Adipocyte (in vitro differentiated cells): ENCODE measurements around the gene BOLL.
"Not testable (repeated sequence)": the region's sequence is repeated elsewhere in the genome, so short reads cannot be mapped to it uniquely, and the experiment has no call there.

Source experiments
- DNase-seq: peaks from one replicate; pipeline ENCODE4 v3.0.0-alpha.2; 2015; ENCODE audit warnings: low read depth
- H3K27me3 ChIP-seq: replicated peaks from 2 replicates; pipeline ENCODE4 v1.7.0; 2013; ENCODE audit warnings: mild to moderate bottlenecking, low read length, moderate library complexity; ENCODE audit not compliant: control insufficient read depth, insufficient read depth
- H3K36me3 ChIP-seq: 2 replicates; pipeline ENCODE4 v1.7.0; 2013; ENCODE audit warnings: low read length, mild to moderate bottlenecking, moderate library complexity; ENCODE audit not compliant: control insufficient read depth, insufficient read depth, severe bottlenecking
- H3K4me1 ChIP-seq: 2 replicates; pipeline ENCODE4 v1.7.0; 2013; ENCODE audit warnings: mild to moderate bottlenecking, low read length, moderate library complexity; ENCODE audit not compliant: control insufficient read depth, insufficient read depth
- H3K4me3 ChIP-seq: 2 replicates; pipeline ENCODE4 v1.7.0; 2013; ENCODE audit warnings: mild to moderate bottlenecking, low read length, moderate library complexity
- H3K9ac ChIP-seq: 2 replicates; pipeline ENCODE4 v1.7.0; 2013; ENCODE audit warnings: mild to moderate bottlenecking, low read length, moderate library complexity
- H3K9me3 ChIP-seq: 2 replicates; pipeline ENCODE4 v1.7.0; 2013; ENCODE audit warnings: mild to moderate bottlenecking, low read length, moderate library complexity; ENCODE audit not compliant: control insufficient read depth

The BOLL gene

DNA sequence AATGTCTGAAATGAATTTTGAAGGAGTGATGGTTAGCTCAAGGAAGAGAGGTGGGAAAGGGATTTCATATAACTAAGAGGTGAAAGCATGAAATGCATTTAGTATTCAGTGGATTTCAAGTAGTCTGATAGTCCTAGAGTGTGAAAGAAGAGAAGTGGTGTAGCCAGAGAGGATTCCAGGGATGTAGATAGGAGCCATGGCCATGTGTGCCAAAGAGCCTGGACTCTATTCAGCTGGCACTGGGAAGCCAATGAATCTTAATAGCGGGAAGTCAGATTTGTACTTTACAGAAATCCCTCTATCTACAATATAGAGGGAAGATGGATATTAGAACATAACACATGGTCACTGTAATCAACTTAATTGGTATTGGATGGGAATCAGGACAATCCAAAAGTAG, 8.3 kb upstream of the BOLL start:
- DNase-seq, result no peak
- no peaks in the 10 kb centered on the region for H3K27me3 ChIP-seq
- H3K4me1 ChIP-seq, result peaks cover 4% of the 10 kb centered on the region
- H3K9me3 ChIP-seq, result no peaks in the 10 kb centered on the region
- no peak overlapping the region for H3K4me3 ChIP-seq
- H3K9ac ChIP-seq, result no peak overlapping the region
- no peaks in the 10 kb centered on the region for H3K36me3 ChIP-seq

DNA sequence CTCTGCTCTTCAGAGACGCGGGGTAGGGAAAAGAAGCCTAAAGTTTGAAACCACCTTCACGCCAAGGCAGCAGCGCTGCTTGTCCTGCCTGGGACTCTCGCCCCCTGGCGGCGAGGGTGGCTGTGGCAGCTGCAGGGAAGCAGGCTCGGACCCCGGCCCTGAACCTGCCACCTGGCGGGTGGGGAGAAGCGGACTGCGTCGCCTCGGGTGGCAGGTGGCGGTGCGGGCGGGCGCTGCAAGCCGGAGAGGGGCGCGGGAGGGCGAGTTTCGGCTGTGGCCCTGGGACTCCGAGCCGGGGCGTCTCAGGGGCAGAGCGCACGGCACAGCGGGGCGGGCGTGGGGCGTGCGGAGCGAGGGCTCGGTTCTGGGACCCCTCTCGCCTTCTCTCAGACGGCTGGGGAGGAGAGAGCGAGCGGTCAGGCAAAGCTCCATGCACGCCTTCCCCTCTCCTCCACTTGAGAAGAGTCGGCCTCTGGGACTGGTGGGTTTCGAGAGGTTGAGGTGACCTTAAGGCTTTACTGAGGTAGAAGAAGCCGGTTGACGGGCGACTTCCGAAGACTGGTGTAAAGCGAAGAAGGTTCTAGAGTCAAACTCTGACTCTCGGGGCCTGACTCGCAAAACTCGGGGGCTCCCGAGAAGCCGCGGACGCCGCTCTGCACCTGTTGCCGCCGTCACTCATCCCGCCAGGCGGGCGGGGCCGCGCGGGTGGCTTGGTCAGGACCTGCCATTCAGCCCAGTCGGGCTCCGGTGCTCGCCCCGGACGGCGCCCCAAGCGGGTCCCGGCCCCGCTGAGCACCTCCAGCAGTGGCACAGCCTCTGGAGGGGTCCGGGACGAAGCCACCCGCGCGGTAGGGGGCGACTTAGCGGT, 1.1 kb upstream of the BOLL start:
- DNase-seq, result no peak
- no peak overlapping the region for H3K9ac ChIP-seq
- peak overlapping the region; percentile 71 for H3K4me3 ChIP-seq
- peaks cover 3% of the 10 kb centered on the region for H3K4me1 ChIP-seq
- peaks cover 4% of the 10 kb centered on the region for H3K27me3 ChIP-seq
- H3K9me3 ChIP-seq, result peaks cover 6% of the 10 kb centered on the region
- H3K36me3 ChIP-seq, result no peaks in the 10 kb centered on the region

DNA sequence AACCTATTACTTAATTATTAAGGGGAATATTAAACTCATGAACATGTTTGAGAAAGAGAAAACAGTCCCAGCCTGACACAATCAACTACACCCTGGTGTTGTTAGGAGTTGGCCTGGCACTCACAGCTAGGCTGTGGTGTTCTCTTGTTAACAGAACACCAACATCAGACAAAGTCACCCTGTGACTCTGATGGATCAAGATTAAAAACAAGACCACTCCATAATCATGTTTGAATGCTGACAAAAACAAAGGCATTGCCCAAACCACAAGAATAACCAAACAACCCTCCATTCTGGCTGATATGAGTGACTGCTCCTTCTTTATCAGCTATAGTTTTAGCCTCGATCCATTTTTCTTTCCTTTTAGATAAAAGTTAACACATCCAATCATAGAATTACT, 3.0 kb downstream of the BOLL start:
- Histone ChIP-seq H3K27me3 (peaks cover 4% of the 10 kb centered on the region), H3K36me3 (no peaks in the 10 kb centered on the region), H3K4me3 (no peak overlapping the region), H3K9ac (no peak overlapping the region), H3K9me3 (peaks cover under 1% of the 10 kb centered on the region), H3K4me1 (peaks cover 3% of the 10 kb centered on the region)
- no peak for DNase-seq

DNA sequence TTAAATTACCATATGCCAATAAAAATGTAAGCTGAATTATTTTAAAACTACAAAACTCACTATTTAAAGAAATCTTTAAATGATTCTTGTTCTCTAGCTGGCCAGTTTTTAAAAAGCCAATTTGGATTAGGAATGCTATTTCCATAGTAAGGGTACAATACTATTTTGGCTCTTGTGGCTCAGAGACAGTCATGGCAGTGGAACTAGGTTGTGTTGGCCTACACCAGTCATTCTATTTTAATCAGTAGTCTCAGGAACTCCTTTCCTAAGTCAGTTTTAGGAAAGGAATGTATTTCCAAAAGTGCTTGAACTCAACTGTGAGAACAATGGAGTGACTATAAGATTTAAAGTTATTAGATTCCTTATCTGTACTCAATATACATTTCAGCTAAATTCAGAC, 5.9 kb downstream of the BOLL start:
- no peaks in the 10 kb centered on the region for H3K9me3 ChIP-seq

DNA sequence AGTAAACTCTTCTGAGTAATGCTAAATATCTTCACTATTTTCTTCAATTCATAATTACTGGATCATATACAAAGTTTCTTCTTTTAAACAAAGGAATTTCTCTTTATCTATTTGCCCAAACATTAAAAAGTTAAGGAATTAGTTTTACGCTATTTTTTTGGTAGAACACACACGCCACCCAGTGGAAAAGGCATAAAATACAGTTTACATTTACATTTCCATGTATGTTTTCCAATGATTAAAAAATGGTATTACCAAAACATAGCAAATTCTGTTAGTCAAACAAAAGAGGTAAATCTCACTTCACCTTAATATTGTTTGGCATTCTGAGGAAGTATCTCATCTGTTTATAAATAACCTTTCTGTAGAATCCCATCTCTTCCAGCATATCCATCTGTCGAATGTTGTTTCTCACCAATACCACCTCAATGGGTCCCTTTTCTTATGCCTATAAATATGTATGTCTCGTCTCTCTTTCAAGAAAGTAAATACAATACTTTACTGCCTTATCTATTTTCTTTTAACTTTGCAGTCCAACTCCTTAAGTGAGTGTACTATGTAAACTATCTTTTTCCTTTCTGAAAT, 7.2 kb downstream of the BOLL start:
- no peaks in the 10 kb centered on the region for H3K9me3 ChIP-seq
- H3K4me3 ChIP-seq, result no peak overlapping the region
- no peaks in the 10 kb centered on the region for H3K4me1 ChIP-seq
- H3K36me3 ChIP-seq, result no peaks in the 10 kb centered on the region
- H3K27me3 ChIP-seq, result no peaks in the 10 kb centered on the region
- DNase-seq, result peak; percentile 79
- H3K9ac ChIP-seq, result no peak overlapping the region

More for the DNA sequence above, 5.9 kb downstream of the BOLL start:
- Histone ChIP-seq H3K9ac (no peak overlapping the region), H3K27me3 (no peaks in the 10 kb centered on the region), H3K36me3 (no peaks in the 10 kb centered on the region), H3K4me1 (no peaks in the 10 kb centered on the region), H3K4me3 (no peak overlapping the region)
- DNase-seq, result no peak

DNA sequence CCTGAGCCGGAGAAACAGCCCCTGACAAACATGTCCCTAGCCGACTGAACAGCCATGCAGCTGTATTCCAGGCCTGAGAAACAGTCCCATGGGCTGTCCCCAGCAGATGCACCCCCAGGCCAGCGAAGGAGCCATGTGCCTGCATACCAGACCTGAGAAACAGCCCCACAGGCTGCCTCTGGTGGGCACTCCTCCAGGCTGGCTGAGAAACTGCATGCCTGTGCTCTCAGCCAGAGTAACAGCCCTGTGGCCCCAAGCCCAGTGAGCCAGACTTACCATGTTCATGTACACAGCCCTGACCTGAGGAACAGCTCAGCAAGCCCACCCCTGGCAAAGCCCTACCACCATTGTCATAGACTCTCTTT, 24.8 kb downstream of the BOLL start:
- Histone ChIP-seq H3K4me1 (no peaks in the 10 kb centered on the region), H3K9me3 (peaks cover 13% of the 10 kb centered on the region), H3K4me3 (no peak overlapping the region), H3K36me3 (no peaks in the 10 kb centered on the region), H3K27me3 (no peaks in the 10 kb centered on the region), H3K9ac (no peak overlapping the region)
- no peak for DNase-seq

DNA sequence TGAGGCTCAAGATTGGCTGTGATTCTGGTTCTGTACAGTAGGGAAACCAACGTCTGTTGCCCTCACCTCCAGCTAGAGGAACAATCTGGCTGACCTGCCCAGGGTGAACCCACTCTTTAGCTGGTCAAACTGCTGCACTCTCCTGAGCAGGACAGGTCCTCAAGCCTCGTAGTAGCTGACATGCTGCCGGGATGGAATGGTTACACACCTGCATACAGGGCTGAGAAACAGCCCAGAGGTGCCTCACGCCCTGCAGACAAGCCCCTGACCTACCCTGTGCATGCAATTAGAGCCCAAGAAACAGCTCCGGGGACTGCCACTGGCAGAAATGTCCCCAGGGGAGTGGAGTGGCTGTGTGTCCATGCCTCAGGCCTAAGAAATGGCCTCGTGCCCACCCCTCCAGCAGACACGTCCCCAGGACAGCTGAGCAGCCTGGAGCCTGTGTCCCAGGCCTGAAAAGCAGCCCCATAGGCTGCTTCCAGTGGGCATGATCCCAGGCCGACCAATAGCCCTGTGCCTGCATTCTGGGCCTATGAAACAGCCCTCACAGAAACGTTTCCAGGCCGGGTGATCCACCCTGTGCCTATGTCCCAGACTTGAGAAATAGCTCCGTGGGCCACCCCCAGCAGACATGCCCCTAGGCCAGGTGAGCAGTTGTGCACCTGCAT, 25.4 kb downstream of the BOLL start:
- no peak overlapping the region for H3K4me3 ChIP-seq
- H3K4me1 ChIP-seq, result no peaks in the 10 kb centered on the region
- no peaks in the 10 kb centered on the region for H3K36me3 ChIP-seq
- H3K27me3 ChIP-seq, result no peaks in the 10 kb centered on the region
- DNase-seq, result no peak
- peaks cover 13% of the 10 kb centered on the region for H3K9me3 ChIP-seq
- H3K9ac ChIP-seq, result no peak overlapping the region

DNA sequence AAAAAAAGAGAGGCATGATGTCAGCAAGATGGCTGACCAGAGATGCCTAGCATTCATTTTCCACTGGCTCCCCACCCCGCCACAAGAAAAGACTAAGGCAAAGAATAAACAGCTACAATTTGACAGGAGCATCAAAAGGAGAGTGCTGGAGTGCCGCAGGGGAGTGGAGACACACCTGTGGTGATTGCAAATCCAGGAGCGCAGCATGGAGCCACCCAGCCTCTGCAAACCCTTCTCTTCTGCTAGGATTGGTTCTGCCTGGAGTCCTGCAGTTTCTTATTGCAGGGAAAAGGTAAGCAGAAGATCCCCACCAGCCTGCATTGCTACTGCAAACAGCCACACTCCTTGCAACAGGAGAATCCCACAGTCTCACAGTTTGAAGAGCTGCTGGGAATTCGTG, 26.1 kb downstream of the BOLL start:
- Histone ChIP-seq H3K9ac (no peak overlapping the region), H3K4me1 (no peaks in the 10 kb centered on the region), H3K4me3 (no peak overlapping the region), H3K27me3 (no peaks in the 10 kb centered on the region), H3K36me3 (no peaks in the 10 kb centered on the region), H3K9me3 (peaks cover 13% of the 10 kb centered on the region)
- DNase-seq, result no peak

DNA sequence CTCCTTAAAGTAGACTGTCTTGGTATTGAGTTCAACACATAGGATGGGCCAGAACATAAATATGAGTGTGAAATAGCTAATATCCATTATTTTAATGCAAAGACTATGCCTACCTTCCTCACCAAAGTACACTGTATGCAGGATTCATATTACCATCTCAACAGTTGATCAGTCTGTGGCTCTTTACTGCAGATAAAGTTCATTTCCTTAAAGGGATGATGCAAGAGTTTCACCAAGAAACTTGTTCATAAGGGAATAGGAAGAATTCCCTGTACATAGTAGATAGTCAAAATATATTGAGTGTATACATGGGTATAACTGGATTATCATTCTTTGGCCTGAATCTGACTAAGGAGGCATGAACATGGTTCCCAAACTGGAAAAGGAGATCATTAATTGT, 44.9 kb downstream of the BOLL start:
- peak; percentile 4 for DNase-seq
- H3K4me3 ChIP-seq, result no peak overlapping the region
- no peaks in the 10 kb centered on the region for H3K9me3 ChIP-seq
- H3K4me1 ChIP-seq, result peaks cover 8% of the 10 kb centered on the region
- H3K36me3 ChIP-seq, result no peaks in the 10 kb centered on the region
- H3K9ac ChIP-seq, result no peak overlapping the region
- no peaks in the 10 kb centered on the region for H3K27me3 ChIP-seq

DNA sequence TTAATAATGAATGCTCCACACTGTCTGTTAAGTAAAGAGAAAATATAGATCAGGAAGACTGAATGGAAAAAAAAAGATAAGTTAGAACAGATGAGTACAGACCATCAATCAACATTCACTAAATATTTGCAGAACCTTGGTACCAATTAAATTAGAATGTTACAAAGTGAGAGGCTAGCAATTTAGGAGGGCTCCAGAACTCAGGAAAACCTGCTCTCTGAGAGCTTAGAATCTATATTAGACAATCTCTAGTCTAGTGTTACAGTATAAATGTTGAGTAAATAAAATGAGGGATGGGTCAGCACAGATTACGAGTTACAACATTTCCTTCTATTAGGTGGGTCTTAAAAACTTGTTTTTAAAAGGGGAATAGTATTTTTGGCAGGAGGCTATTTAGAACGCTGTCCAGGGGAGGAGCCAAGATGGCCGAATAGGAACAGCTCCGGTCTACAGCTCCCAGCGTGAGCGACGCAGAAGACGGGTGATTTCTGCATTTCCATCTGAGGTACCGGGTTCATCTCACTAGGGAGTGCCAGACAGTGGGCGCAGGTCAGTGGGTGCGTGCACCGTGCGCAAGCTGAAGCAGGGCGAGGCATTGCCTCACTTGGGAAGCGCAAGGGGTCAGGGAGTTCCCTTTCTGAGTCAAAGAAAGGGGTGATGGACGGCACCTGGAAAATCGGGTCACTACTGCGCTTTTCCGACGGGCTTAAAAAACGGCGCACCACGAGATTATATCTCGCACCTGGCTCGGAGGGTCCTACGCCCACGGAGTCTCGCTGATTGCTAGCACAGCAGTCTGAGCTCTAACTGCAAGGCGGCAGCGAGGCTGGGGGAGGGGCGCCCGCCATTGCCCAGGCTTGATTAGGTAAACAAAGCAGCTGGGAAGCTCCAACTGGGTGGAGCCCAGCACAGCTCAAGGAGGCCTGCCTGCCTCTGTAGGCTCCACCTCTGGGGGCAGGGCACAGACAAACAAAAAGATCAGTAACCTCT, 56.3 kb downstream of the BOLL start:
- not testable (repeated sequence) for H3K9me3 ChIP-seq, H3K9ac ChIP-seq, H3K36me3 ChIP-seq, DNase-seq, H3K4me1 ChIP-seq, H3K27me3 ChIP-seq, H3K4me3 ChIP-seq

DNA sequence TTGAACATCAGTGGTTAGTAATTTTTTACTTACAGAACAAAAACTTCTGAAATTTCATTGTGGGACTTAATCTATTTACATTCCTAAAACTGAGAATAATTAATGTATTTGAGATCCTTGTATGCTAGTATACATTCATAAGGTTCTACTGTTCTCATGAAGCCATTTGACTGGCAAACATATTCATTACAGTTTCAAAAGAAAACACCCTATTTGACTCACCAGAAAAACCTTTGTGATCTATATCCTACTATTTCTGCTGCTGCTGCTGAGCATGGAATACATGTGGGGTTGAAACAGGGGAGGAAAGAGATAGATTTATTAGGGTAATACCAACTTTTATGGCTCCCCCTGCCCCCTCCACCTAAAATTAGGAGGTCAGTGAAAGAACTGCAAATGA, 58.1 kb downstream of the BOLL start:
- H3K9ac ChIP-seq, result no peak overlapping the region

More for the DNA sequence above, 58.1 kb downstream of the BOLL start:
- no peak for DNase-seq
- H3K4me3 ChIP-seq, result no peak overlapping the region
- no peaks in the 10 kb centered on the region for H3K4me1 ChIP-seq
- H3K36me3 ChIP-seq, result no peaks in the 10 kb centered on the region
- H3K27me3 ChIP-seq, result no peaks in the 10 kb centered on the region
- no peaks in the 10 kb centered on the region for H3K9me3 ChIP-seq
